ENCODE measurements around the gene SLC35B1. TPM values are rescaled to one million over a fixed set of nuclear protein-coding genes. Genes with fewer than 3 reads are reported as not detected.

The SLC35B1 gene
- total and polyA plus RNA-seq, 8 donors, result 48.8 to 74.9 (median 62.0) TPM

GRCh38 chr17:49694847-49695697 is 12.7 kb downstream of the SLC35B1 start:
- intact Hi-C loops (cut with DNase I), result loop anchor here (2.0 to 10.0 kb wide), 2 partner anchors 120 to 124 kb away; partner anchors contain the start of gene NXPH3 (in 1 of the 2)
- peak; percentile 86 for ATAC-seq
- H3K4me1 ChIP-seq, result peaks cover 4 to 12% of the 10 kb centered on the region in 2 donors
- H3K4me3 ChIP-seq, result no peak overlapping the region
- H3K27ac ChIP-seq, result no peak overlapping the region
- TF ChIP-seq, protein P1, sequence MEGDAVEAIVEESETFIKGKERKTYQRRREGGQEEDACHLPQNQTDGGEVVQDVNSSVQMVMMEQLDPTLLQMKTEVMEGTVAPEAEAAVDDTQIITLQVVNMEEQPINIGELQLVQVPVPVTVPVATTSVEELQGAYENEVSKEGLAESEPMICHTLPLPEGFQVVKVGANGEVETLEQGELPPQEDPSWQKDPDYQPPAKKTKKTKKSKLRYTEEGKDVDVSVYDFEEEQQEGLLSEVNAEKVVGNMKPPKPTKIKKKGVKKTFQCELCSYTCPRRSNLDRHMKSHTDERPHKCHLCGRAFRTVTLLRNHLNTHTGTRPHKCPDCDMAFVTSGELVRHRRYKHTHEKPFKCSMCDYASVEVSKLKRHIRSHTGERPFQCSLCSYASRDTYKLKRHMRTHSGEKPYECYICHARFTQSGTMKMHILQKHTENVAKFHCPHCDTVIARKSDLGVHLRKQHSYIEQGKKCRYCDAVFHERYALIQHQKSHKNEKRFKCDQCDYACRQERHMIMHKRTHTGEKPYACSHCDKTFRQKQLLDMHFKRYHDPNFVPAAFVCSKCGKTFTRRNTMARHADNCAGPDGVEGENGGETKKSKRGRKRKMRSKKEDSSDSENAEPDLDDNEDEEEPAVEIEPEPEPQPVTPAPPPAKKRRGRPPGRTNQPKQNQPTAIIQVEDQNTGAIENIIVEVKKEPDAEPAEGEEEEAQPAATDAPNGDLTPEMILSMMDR (IDR thresholded peaks at IDR 0.05), result peak; percentile 93 to 94
- DNase-seq, result peak in 1 of 4 donors; percentile 41
- H3K36me3 ChIP-seq, result peaks cover 0 to 6% of the 10 kb centered on the region in 2 donors
- no peaks in the 10 kb centered on the region for H3K9me3 ChIP-seq
- no peaks in the 10 kb centered on the region for H3K27me3 ChIP-seq

DNA sequence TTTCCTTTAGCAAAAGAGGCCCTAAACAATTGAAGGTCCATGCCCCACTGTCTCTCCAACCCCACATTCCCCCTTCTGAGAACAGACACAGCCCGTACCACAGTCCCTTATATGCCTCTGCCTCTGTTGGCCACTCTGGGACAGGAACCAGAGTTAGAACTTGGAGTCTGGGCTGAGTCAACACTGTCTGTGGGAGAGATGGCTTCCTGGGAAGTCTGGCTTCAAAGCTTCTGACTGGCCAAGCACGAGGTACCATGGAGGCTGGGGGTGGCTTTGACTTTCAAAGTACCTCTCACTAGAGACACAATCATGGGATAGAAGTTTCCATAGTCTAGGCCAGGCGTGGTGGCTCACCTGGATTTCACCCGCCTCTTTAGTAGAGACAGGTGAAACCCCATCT is 15.0 kb downstream of the SLC35B1 start:
- Histone ChIP-seq H3K27ac (no peak overlapping the region), H3K9me3 (no peaks in the 10 kb centered on the region), H3K4me3 (no peak overlapping the region), H3K27me3 (no peaks in the 10 kb centered on the region), H3K4me1 (peaks cover 12 to 35% of the 10 kb centered on the region in 2 donors), H3K36me3 (no peaks in the 10 kb centered on the region)
- intact Hi-C loops (cut with DNase I), result loop anchor here in 1 of 2 donors (10.0 kb wide), 1 partner anchor 118 kb away; the partner anchor contains the start of gene NXPH3
- DNase-seq (no peak), ATAC-seq (no peak)
- TF ChIP-seq, protein P1 (IDR thresholded peaks at IDR 0.05), result no peak

DNA sequence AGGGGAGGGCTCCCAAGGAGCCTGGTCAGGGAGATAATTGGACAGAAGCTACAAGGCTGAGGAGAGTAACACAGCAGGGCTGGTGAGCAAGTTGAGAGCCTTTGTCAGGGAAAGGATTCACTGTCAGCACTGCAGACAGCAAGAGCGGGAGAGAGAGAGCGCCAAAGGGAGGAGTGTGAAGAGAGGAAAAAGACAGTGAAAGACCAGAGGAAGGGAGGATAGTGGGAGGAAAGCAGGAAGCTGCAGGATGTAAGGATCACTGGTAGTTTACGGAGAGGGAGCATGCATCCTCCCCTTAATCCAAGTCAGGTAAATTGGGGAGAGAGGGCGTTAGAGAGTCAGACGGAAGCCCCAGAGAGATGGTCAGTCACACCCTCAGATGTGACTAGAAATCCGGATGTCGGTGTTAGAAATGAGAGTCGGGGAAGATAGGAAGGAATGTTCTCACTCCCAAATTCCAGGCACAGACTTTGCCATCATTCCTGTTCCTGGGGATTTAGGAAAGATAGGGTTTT is 16.0 kb downstream of the SLC35B1 start:
- H3K4me1 ChIP-seq, result peaks cover 12 to 43% of the 10 kb centered on the region in 2 donors
- no peaks in the 10 kb centered on the region for H3K9me3 ChIP-seq
- no peaks in the 10 kb centered on the region for H3K36me3 ChIP-seq
- ATAC-seq, result no peak
- DNase-seq, result no peak
- no peak overlapping the region for H3K4me3 ChIP-seq
- H3K27ac ChIP-seq, result peak overlapping the region; percentile 20 to 34
- H3K27me3 ChIP-seq, result no peaks in the 10 kb centered on the region
- TF ChIP-seq, protein P1 (IDR thresholded peaks at IDR 0.05), result no peak
- intact Hi-C loops (cut with DNase I), result loop anchor here in 1 of 2 donors (10.0 kb wide), 1 partner anchor 117 kb away; the partner anchor contains the start of gene NXPH3

DNA sequence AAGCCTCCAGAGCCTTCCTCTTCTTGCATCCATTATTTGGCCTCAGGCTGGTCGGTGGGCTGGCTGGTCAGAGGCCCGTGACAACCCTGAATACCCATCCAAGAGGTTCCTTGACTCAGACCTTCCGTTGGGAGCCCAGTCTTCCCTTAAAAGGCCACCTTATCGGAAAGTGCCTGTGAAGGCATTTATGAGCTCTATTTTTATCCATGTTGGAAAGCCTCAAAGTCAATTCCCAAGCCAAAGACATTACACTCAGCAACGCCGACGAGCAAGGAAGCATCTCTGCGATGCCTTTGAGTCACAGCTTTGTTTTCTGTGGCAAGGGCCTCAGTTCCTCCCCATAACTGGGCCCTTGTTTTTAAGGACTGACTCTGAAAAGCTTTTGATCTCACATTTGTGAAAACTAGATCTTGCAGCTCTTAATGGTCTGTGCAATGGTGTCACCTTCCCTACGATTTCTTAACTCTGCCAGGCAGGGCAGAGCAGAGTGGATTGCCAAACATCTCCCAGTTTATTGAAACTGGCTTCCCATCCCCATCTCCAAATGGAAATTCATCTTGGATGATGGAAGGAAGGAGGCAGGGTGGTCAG is 16.6 kb downstream of the SLC35B1 start:
- H3K4me1 ChIP-seq, result peaks cover 12 to 40% of the 10 kb centered on the region in 2 donors
- H3K4me3 ChIP-seq, result no peak overlapping the region
- no peaks in the 10 kb centered on the region for H3K27me3 ChIP-seq
- H3K9me3 ChIP-seq, result no peaks in the 10 kb centered on the region
- DNase-seq, result no peak
- TF ChIP-seq, protein P1 (IDR thresholded peaks at IDR 0.05), result no peak
- no peaks in the 10 kb centered on the region for H3K36me3 ChIP-seq
- ATAC-seq, result no peak
- intact Hi-C loops (cut with DNase I), result loop anchor here in 1 of 2 donors (10.0 kb wide), 1 partner anchor 116 kb away; the partner anchor contains the start of gene NXPH3
- peak overlapping the region; percentile 20 to 34 for H3K27ac ChIP-seq

Measured in left lung (tissue), 10 donors.